Endodermal cell (in vitro differentiated cells): ENCODE results near the gene TESMIN. TPM values are rescaled to one million over a fixed set of nuclear protein-coding genes. Genes with fewer than 3 reads are reported as not detected.

Experiments used
- DNase-seq: peaks from one replicate; pipeline ENCODE4 v3.0.0-alpha.2; 2017
- H3K27ac ChIP-seq: 2 replicates; pipeline ENCODE4 v1.5.1; 2013; ENCODE audit warnings: mild to moderate bottlenecking, low read depth, low read length, moderate library complexity
- H3K27me3 ChIP-seq: 2 replicates; pipeline ENCODE4 v1.6.1; 2013; ENCODE audit warnings: mild to moderate bottlenecking, low read length, moderate library complexity; ENCODE audit not compliant: insufficient read depth, control insufficient read depth, poor library complexity, severe bottlenecking
- H3K36me3 ChIP-seq: 2 replicates; pipeline ENCODE4 v1.7.0; 2013; ENCODE audit warnings: mild to moderate bottlenecking, low read length, moderate library complexity; ENCODE audit not compliant: control insufficient read depth, insufficient read depth
- H3K4me1 ChIP-seq: one replicate; pipeline ENCODE4 v1.7.0; 2013; ENCODE audit warnings: low read length; ENCODE audit not compliant: control insufficient read depth, insufficient read depth
- H3K4me3 ChIP-seq: 2 replicates; pipeline ENCODE4 v1.5.1; 2013; ENCODE audit warnings: mild to moderate bottlenecking, low read length, moderate library complexity
- H3K9ac ChIP-seq: 2 replicates; pipeline ENCODE4 v1.6.1; 2013; ENCODE audit warnings: mild to moderate bottlenecking, low read length, moderate library complexity; ENCODE audit not compliant: poor library complexity, severe bottlenecking; ENCODE audit errors: extremely low read depth
- H3K9me3 ChIP-seq: 2 replicates; pipeline ENCODE4 v1.6.1; 2013; ENCODE audit warnings: mild to moderate bottlenecking, low read length, moderate library complexity; ENCODE audit not compliant: control insufficient read depth
- H3K27ac Mint-ChIP-seq: 2 replicates; pipeline ENCODE4 v1.8.0; 2020; ENCODE audit warnings: mixed read lengths
- H3K27me3 Mint-ChIP-seq: 2 replicates; pipeline ENCODE4 v1.8.0; 2021; ENCODE audit warnings: mild to moderate bottlenecking, mixed read lengths; ENCODE audit not compliant: insufficient read depth
- H3K36me3 Mint-ChIP-seq: 2 replicates; pipeline ENCODE4 v1.8.0; 2020; ENCODE audit warnings: low read depth, mixed read lengths
- H3K4me1 Mint-ChIP-seq: 2 replicates; pipeline ENCODE4 v1.8.0; 2020; ENCODE audit warnings: mixed read lengths
- H3K4me3 Mint-ChIP-seq: 2 replicates; pipeline ENCODE4 v1.8.0; 2020; ENCODE audit warnings: mild to moderate bottlenecking, moderate library complexity, mixed read lengths
- H3K9me3 Mint-ChIP-seq: 2 replicates; pipeline ENCODE4 v1.8.0; 2020; ENCODE audit warnings: mild to moderate bottlenecking, mixed read lengths
- CTCF ChIP-seq: fragments of 200-600 bp; sonication (generic); conservative IDR thresholded peaks from 2 replicates; pipeline ENCODE4 v1.5.0; 2021; ENCODE audit warnings: antibody characterized with exemption, mild to moderate bottlenecking
- WGBS, 2 experiments: methylation state at CpG; one replicate each; pipeline versions ENCODE4 v1.1.5 to v1.1.7; 2013; ENCODE audit warnings: missing lambda C conversion rate in 2 of 2, mixed read lengths in 1 of 2; ENCODE audit not compliant: insufficient coverage in 1 of 2, insufficient read length in 1 of 2; 5-methylcytosine and 5-hydroxymethylcytosine counted together
- total RNA-seq, 2 donors: library from RNA; stranded (reverse); fragmentation: NEBNext Ultra II Directional in 1 of 2; extraction: Animal tissue kit (Norgen Biotek cat#: 25700) in 1 of 2; gene quantifications; 2 replicates in 1 of 2; 3 replicates in 1 of 2; pipeline ENCODE4 v1.2.1, GENCODE V29; 2021

Gene TESMIN
- total RNA-seq, 2 donors from 2014 or later, result 53.7 to 68.8 TPM

GRCh38 chr11:68724293-68724692 is 27.0 kb downstream of the TESMIN start:
- Mint-ChIP-seq H3K4me3 (no peak overlapping the region), H3K4me1 (peaks cover 10% of the 10 kb centered on the region), H3K27ac (no peak overlapping the region), H3K27me3 (no peaks in the 10 kb centered on the region), H3K9me3 (peaks cover 12% of the 10 kb centered on the region), H3K36me3 (peaks cover 14% of the 10 kb centered on the region)
- no peak overlapping the region for H3K4me3 ChIP-seq
- no peak for DNase-seq
- H3K4me1 ChIP-seq, result no peaks in the 10 kb centered on the region
- 96 to 100% methylated on average over 1 to 4 of the region's 4 CpGs for WGBS, 2 experiments
- no peaks in the 10 kb centered on the region for H3K36me3 ChIP-seq
- H3K27ac ChIP-seq, result no peak overlapping the region
- H3K9me3 ChIP-seq, result peaks cover 12% of the 10 kb centered on the region
- no peak for TF ChIP-seq CTCF
- no peak overlapping the region for H3K9ac ChIP-seq
- H3K27me3 ChIP-seq, result no peaks in the 10 kb centered on the region

- no peak for DNase-seq
- no peaks in the 10 kb centered on the region for H3K27me3 Mint-ChIP-seq
- H3K9ac ChIP-seq, result no peak overlapping the region
- H3K4me1 Mint-ChIP-seq, result peaks cover 5% of the 10 kb centered on the region
- no peak overlapping the region for H3K27ac ChIP-seq
- peaks cover 13% of the 10 kb centered on the region for H3K9me3 ChIP-seq
- no peak overlapping the region for H3K4me3 Mint-ChIP-seq
- H3K4me1 ChIP-seq, result no peaks in the 10 kb centered on the region
- H3K27me3 ChIP-seq, result no peaks in the 10 kb centered on the region
- peaks cover 12% of the 10 kb centered on the region for H3K9me3 Mint-ChIP-seq
- no peak for TF ChIP-seq CTCF
- H3K36me3 ChIP-seq, result no peaks in the 10 kb centered on the region
- H3K36me3 Mint-ChIP-seq, result peaks cover 18% of the 10 kb centered on the region
- H3K4me3 ChIP-seq, result no peak overlapping the region
- no peak overlapping the region for H3K27ac Mint-ChIP-seq
- 100% methylated on average over 1 of the region's 1 CpG; no CpG with 5 or more reads in 1 of the 2 experiments for WGBS, 2 experiments
Observed at GRCh38 chr11:68722143-68722542, 29.2 kb downstream of the TESMIN start.

- 86 to 95% methylated on average over 1 to 2 of the region's 2 CpGs for WGBS, 2 experiments
- Histone ChIP-seq H3K27ac (no peak overlapping the region), H3K36me3 (no peaks in the 10 kb centered on the region), H3K4me3 (no peak overlapping the region), H3K9me3 (peaks cover 13% of the 10 kb centered on the region), H3K27me3 (no peaks in the 10 kb centered on the region), H3K9ac (no peak overlapping the region), H3K4me1 (no peaks in the 10 kb centered on the region)
- Mint-ChIP-seq H3K4me3 (no peak overlapping the region), H3K4me1 (peaks cover 3% of the 10 kb centered on the region), H3K36me3 (peaks cover 18% of the 10 kb centered on the region), H3K9me3 (peaks cover 12% of the 10 kb centered on the region), H3K27ac (no peak overlapping the region), H3K27me3 (no peaks in the 10 kb centered on the region)
- no peak for DNase-seq
- no peak for TF ChIP-seq CTCF
Observed at GRCh38 chr11:68721075-68721474, 30.2 kb downstream of the TESMIN start.
